Ovary (tissue), 9 donors: Measurements from ENCODE around the gene ZHX3. TPM values are rescaled to one million over a fixed set of nuclear protein-coding genes. Genes with fewer than 3 reads are reported as not detected.

Experiments used
- DNase-seq, 5 donors: peaks; one replicate each; pipeline ENCODE4 v3.0.0-alpha.2; 2019 to 2020
- H3K27ac ChIP-seq, 2 donors: fragments of 200-600 bp; one replicate each; pipeline versions ENCODE4 v1.5.1 to v1.8.0; 2019 to 2022
- H3K27me3 ChIP-seq: fragments of 200-600 bp; one replicate; pipeline ENCODE4 v1.8.0; 2022
- H3K36me3 ChIP-seq: fragments of 200-600 bp; sonication (generic); one replicate; pipeline ENCODE4 v1.5.1; 2019
- H3K4me1 ChIP-seq: one replicate; pipeline ENCODE4 v1.8.1; 2013; ENCODE audit warnings: mild to moderate bottlenecking, moderate library complexity; ENCODE audit not compliant: insufficient read depth
- H3K4me3 ChIP-seq: fragments of 200-600 bp; sonication (generic); one replicate; pipeline ENCODE4 v1.5.1; 2017
- H3K9me3 ChIP-seq, 2 donors: fragments of 200-600 bp in 1 of 2; sonication (generic) in 1 of 2; one replicate each; pipeline versions ENCODE4 v1.5.1 to v1.8.1; 2013 to 2019; ENCODE audit warnings: mild to moderate bottlenecking in 1 of 2, moderate library complexity in 1 of 2
- CTCF ChIP-seq, 3 donors: fragments of 450-650 bp in 2 of 3; fragments of 200-600 bp in 1 of 3; IDR thresholded peaks; one replicate each; pipeline versions ENCODE4 v1.5.1 to v1.8.0; 2016 to 2022; ENCODE audit warnings: antibody characterized with exemption in 3 of 3, mild to moderate bottlenecking in 1 of 3
- EP300 ChIP-seq: sonication (generic); formaldehyde crosslinking; IDR thresholded peaks from one replicate; pipeline ENCODE4 v1.6.1; 2017; ENCODE audit warnings: antibody characterized with exemption
- POLR2A ChIP-seq: fragments of 450-650 bp; IDR thresholded peaks from one replicate; pipeline ENCODE4 v1.6.1; 2017; ENCODE audit warnings: antibody characterized with exemption, mild to moderate bottlenecking, moderate library complexity
- WGBS, 3 donors: extraction: QIAGEN DNeasy Blood & Tissue Kit in 1 of 3; methylation state at CpG; one replicate each; pipeline versions ENCODE4 v1.1.5 to v1.1.7; 2013 to 2017; 5-methylcytosine and 5-hydroxymethylcytosine counted together
- intact Hi-C, 4 donors: fragments of 100-400 bp; cut with DNase I; formaldehyde crosslinking; loops; one replicate each; pipeline versions ENCODE4 v1.11.0 to v1.15.1; 2022 to 2023
- polyA plus RNA-seq, 2 donors: library from polyadenylated mRNA; stranded (reverse); fragments of 200-250 nt in 1 of 2; fragments of 350-450 nt in 1 of 2; fragmentation: Illumina TruSeq in 1 of 2; extraction: RNeasy Lipid Tissue Mini Kit (QIAGEN cat#74804) in 1 of 2; gene quantifications; one replicate each; pipeline ENCODE4 v1.2.3, GENCODE V29; 2013 to 2014
- total RNA-seq, 7 donors: library from RNA; depleted of rRNA in 2 of 7; stranded (reverse); fragments of >200 nt in 2 of 7; fragmentation: NEBNext Ultra II Directional in 3 of 7; extraction: Animal tissue kit (Norgen Biotek cat#: 25700) in 3 of 7; gene quantifications; one replicate each; pipeline versions ENCODE4 v1.1.0 to v1.2.4, GENCODE V29; 2016 to 2023
- donor health status: DM: no; HTN: no; CAD: no; lungs with moderate emphysema.
- donor health status: DM: no; HTN: no; CAD: no.
- donor health status: Bipolar disorder and iron deficiency.
- donor health status: DM: yes; HTN: yes; CAD: no.
- donor health status: DM: no; HTN: no; CAD: no.
- donor health status: DM: yes; HTN: yes; CAD: no.

The ZHX3 gene
- total and polyA plus RNA-seq, 9 donors = 17.5 to 72.0 (median 39.6) TPM

GRCh38 chr20:41342474-41343464, 25.2 kb upstream of the ZHX3 start:
- peak in 2 of 5 donors; percentile 11 to 25 for DNase-seq
- intact Hi-C loops = loop anchor here in 2 of 4 donors (5.0 to 10.0 kb wide), 4 partner anchors 65 to 468 kb away; no protein-coding TSS in a partner anchor
- Histone ChIP-seq H3K4me1 (peaks cover 1% of the 10 kb centered on the region), H3K27ac (no peak overlapping the region), H3K27me3 (no peaks in the 10 kb centered on the region), H3K36me3 (no peaks in the 10 kb centered on the region), H3K9me3 (no peaks in the 10 kb centered on the region), H3K4me3 (no peak overlapping the region)
- WGBS, 3 donors = 94 to 96% (median 95%) methylated on average over 9 of the region's 9 CpGs
- TF ChIP-seq EP300 (no peak), POLR2A (no peak), CTCF (IDR thresholded peaks at IDR 0.05) (no peak)

GRCh38 chr20:41340327-41341055, 23.0 kb upstream of the ZHX3 start, which contains the start of gene LPIN3:
LPIN3 (plus strand) TSS chr20:41340821; CDS start chr20:41345804, 4,983 bp downstream.
- Histone ChIP-seq H3K4me1 (peaks cover 1% of the 10 kb centered on the region), H3K27ac (peak within 1 kb of the TSS; percentile 10 to 55), H3K27me3 (no peaks in the 10 kb centered on the region), H3K36me3 (no peaks in the 10 kb centered on the region), H3K9me3 (no peaks in the 10 kb centered on the region), H3K4me3 (peak within 1 kb of the TSS; percentile 45)
- peak; percentile 89 to 97 (median 91) for DNase-seq
- TF ChIP-seq EP300 (no peak), CTCF (IDR thresholded peaks at IDR 0.05) (no peak), POLR2A (peak; percentile 2)
- intact Hi-C loops = loop anchor here in 3 of 4 donors (1.0 to 10.0 kb wide), 5 partner anchors 67 to 466 kb away; no protein-coding TSS in a partner anchor
- 7 to 10% (median 10%) methylated on average over 33 of the region's 33 CpGs for WGBS, 3 donors

GRCh38 chr20:41339957-41340326, 22.4 kb upstream of the ZHX3 start:
- no peaks in the 10 kb centered on the region for H3K36me3 ChIP-seq
- no peaks in the 10 kb centered on the region for H3K27me3 ChIP-seq
- WGBS, 3 donors = 7 to 10% (median 8%) methylated on average over 25 of the region's 25 CpGs
- intact Hi-C loops = loop anchor here (1.0 to 10.0 kb wide), 8 partner anchors 67 to 465 kb away; no protein-coding TSS in a partner anchor
- TF ChIP-seq EP300 (no peak), CTCF (IDR thresholded peaks at IDR 0.05) (peak; percentile 99), POLR2A (peak; percentile 11)
- peak overlapping the region; percentile 45 for H3K4me3 ChIP-seq
- H3K27ac ChIP-seq = no peak overlapping the region
- peaks cover 2% of the 10 kb centered on the region for H3K4me1 ChIP-seq
- peak; percentile 78 to 90 (median 86) for DNase-seq
- no peaks in the 10 kb centered on the region for H3K9me3 ChIP-seq
